Measurements from ENCODE around the gene OPRM1. TPM values are rescaled to one million over a fixed set of nuclear protein-coding genes. Genes with fewer than 3 reads are reported as not detected.

OPRM1 gene
- total and polyA plus RNA-seq, 2 of the 8 experiments (the other 6 are each of a cell fraction or from before 2014, with no cell fraction given) = not detected

GRCh38 chr6:154096316-154096715 is 57.3 kb downstream of the OPRM1 start:
- Histone ChIP-seq H2AFZ (ENCODE audit: low read length) (no peak overlapping the region), H2BK15ac (ENCODE audit: low read length) (no peak overlapping the region), H3K4me3 (ENCODE audit: extremely low read depth in 1 of 4, insufficient read depth in 2 of 4, low read depth in 3 of 4, low read length in 4 of 4) (no peak overlapping the region), H3K36me3 (ENCODE audit: control insufficient read depth in 2 of 4, insufficient read depth in 4 of 4, low read length in 3 of 4) (no peaks in the 10 kb centered on the region), H4K5ac (ENCODE audit: insufficient read length, low read depth, low read length) (no peak overlapping the region), H3K56ac (replicated peaks; ENCODE audit: insufficient read length, low read depth, low read length) (no peak overlapping the region), H3K4ac (replicated peaks; ENCODE audit: insufficient read length, low read depth, low read length) (no peak overlapping the region), H3K23ac (ENCODE audit: insufficient read length) (no peak overlapping the region), H3K79me1 (ENCODE audit: low read depth, low read length) (no peaks in the 10 kb centered on the region), H3K14ac (ENCODE audit: insufficient read length) (no peak overlapping the region), H3K9me3 (ENCODE audit: insufficient read depth in 2 of 2, low read depth in 1 of 2, low read length in 1 of 2) (no peaks in the 10 kb centered on the region), H2BK12ac (ENCODE audit: low read depth, low read length) (no peak overlapping the region), H4K91ac (replicated peaks; ENCODE audit: insufficient read length, low read length) (no peak overlapping the region), H3K18ac (ENCODE audit: extremely low read depth, low read length) (no peak overlapping the region), H2BK5ac (ENCODE audit: low read depth, low read length) (no peak overlapping the region), H2BK20ac (ENCODE audit: low read length) (no peak overlapping the region), H3K79me2 (ENCODE audit: control insufficient read depth in 1 of 2, insufficient read depth in 2 of 2, low read length in 2 of 2) (no peaks in the 10 kb centered on the region), H2BK120ac (replicated peaks; ENCODE audit: low read depth, low read length) (no peak overlapping the region), H4K8ac (ENCODE audit: extremely low read depth, insufficient read depth, low read length) (no peak overlapping the region), H3K9ac (replicated peaks in 1 of 4; ENCODE audit: extremely low read depth in 1 of 4, low read depth in 3 of 4, low read length in 3 of 4) (no peak overlapping the region), H3K27ac (ENCODE audit: low read depth, low read length) (no peak overlapping the region), H2AK5ac (ENCODE audit: low read depth, low read length) (no peak overlapping the region), H3K23me2 (ENCODE audit: low read depth, low read length) (no peaks in the 10 kb centered on the region), H3K27me3 (replicated peaks in 1 of 4; ENCODE audit: control insufficient read depth in 3 of 4, extremely low read depth in 1 of 4, insufficient read depth in 3 of 4, low read length in 3 of 4) (no peaks in the 10 kb centered on the region), H3K4me1 (replicated peaks in 1 of 4; ENCODE audit: control insufficient read depth in 3 of 4, insufficient read depth in 4 of 4, low read length in 3 of 4) (no peaks in the 10 kb centered on the region), H4K20me1 (replicated peaks in 1 of 2; ENCODE audit: control insufficient read depth in 1 of 2, insufficient read depth in 2 of 2, low read length in 2 of 2) (no peaks in the 10 kb centered on the region), H3K4me2 (ENCODE audit: insufficient read depth in 1 of 2, low read depth in 2 of 2, low read length in 2 of 2) (no peak overlapping the region)
- no peak for DNase-seq (ENCODE audit: low read depth in 1 of 2, low spot score in 2 of 2)
- 79% methylated on average over 7 of the region's 7 CpGs; no CpG with 5 or more reads in 1 of the 2 experiments for WGBS, 2 experiments (ENCODE audit: extremely low coverage in 1 of 2, insufficient coverage in 1 of 2, insufficient read length in 1 of 2, insufficient replicate concordance in 2 of 2, low coverage in 1 of 2, low lambda C conversion rate in 2 of 2, missing lambda C conversion rate in 1 of 2)
- POLR2A ChIA-PET (ENCODE audit: partially characterized antibody) = no interaction called here
- TF ChIP-seq KDM4A (IDR thresholded peaks at IDR 0.05; ENCODE audit: low read depth, low read length, severe bottlenecking) (no peak), TEAD4 (IDR thresholded peaks at IDR 0.05; ENCODE audit: low read depth, low read length) (no peak), EZH2 (IDR thresholded peaks at IDR 0.05; ENCODE audit: low read depth, low read length, severe bottlenecking) (no peak)
- FAIRE-seq = no peak
- CTCF ChIA-PET (ENCODE audit: partially characterized antibody) = no interaction called here

Data from H1 (cell line).